A549 (cell line): ENCODE data around the gene CDH4.

Source experiments
- CBX2 ChIP-seq: fragments of 200-600 bp; sonication (generic); IDR thresholded peaks from 2 replicates; pipeline ENCODE4 v1.6.1; 2016; ENCODE audit warnings: low read depth, mild to moderate bottlenecking, borderline replicate concordance
- HDAC2 ChIP-seq: fragments of 200-600 bp; sonication (generic); IDR thresholded peaks from 2 replicates; pipeline ENCODE4 v1.6.1; 2016
- POLR2AphosphoS2 ChIP-seq: conservative IDR thresholded peaks from 2 replicates; pipeline ENCODE4 v1.6.1; 2012; ENCODE audit warnings: low read length, improper control_type of control experiment, inconsistent platforms
- RCOR1 ChIP-seq: fragments of 150-350 bp; IDR thresholded peaks from 2 replicates; pipeline ENCODE4 v1.6.1; 2014; ENCODE audit warnings: antibody characterized with exemption, low read length, low read depth
- RFX5 ChIP-seq: fragments of 450-650 bp; IDR thresholded peaks from 2 replicates; pipeline ENCODE4 v1.7.1; 2014; ENCODE audit warnings: antibody characterized with exemption, mild to moderate bottlenecking, moderate library complexity
- TF ChIP-seq, protein P1 (sequence below): fragments of >200 bp; sonication (Bioruptor Twin); formaldehyde crosslinking; IDR thresholded peaks from 3 replicates; pipeline ENCODE4 v1.5.1; 2016

DNA sequence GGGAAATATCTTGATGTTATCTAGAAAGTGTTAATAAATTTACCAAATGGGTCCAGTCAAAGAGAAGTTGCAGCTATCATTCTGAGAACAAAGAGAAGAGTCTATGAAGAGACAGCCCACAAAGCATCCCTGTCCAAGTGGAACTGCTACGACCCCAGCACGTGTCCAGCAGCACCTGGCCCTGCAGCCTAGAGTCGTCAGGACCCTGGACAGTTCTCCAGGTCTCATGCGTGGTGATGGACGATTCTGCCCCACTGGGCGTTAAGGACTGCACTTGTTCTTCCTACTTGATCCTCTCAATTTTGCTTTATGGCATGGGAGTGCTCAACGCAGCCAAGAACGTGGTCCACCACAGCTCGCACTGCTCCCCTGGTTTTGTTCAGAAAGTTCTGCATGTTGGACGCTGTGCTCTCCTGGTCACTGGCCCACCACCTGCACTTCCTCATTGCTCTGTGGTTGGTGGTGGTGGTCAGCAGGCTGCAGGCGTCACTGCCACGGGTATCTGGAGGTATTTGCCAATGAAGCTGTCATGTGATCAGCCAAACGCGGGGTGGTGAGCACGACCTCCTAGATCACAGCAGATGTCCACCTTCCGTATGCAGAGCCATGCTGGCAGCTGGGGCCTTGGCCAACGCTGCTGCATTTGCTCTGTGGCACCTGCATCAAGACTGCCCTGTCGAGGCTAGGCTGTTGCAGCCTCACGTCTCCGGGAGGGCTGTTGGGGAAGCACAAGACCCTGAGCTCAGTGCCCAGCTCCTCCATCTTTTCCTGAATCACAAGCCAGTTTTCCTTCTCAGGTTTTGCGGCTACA, 356.4 kb downstream of the CDH4 start:
- TF ChIP-seq, protein P1, sequence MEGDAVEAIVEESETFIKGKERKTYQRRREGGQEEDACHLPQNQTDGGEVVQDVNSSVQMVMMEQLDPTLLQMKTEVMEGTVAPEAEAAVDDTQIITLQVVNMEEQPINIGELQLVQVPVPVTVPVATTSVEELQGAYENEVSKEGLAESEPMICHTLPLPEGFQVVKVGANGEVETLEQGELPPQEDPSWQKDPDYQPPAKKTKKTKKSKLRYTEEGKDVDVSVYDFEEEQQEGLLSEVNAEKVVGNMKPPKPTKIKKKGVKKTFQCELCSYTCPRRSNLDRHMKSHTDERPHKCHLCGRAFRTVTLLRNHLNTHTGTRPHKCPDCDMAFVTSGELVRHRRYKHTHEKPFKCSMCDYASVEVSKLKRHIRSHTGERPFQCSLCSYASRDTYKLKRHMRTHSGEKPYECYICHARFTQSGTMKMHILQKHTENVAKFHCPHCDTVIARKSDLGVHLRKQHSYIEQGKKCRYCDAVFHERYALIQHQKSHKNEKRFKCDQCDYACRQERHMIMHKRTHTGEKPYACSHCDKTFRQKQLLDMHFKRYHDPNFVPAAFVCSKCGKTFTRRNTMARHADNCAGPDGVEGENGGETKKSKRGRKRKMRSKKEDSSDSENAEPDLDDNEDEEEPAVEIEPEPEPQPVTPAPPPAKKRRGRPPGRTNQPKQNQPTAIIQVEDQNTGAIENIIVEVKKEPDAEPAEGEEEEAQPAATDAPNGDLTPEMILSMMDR: no peak
- no peak for TF ChIP-seq CBX2
- no peak for TF ChIP-seq RCOR1
- TF ChIP-seq HDAC2: no peak
- TF ChIP-seq RFX5: no peak
- TF ChIP-seq POLR2AphosphoS2: no peak
